Ovary (tissue), 9 donors: ENCODE results near the gene CD164L2. TPM values are rescaled to one million over a fixed set of nuclear protein-coding genes. Genes with fewer than 3 reads are reported as not detected.

Experiments
- DNase-seq, 5 donors: peaks; one replicate each; pipeline ENCODE4 v3.0.0-alpha.2; 2019 to 2020
- H3K27ac ChIP-seq, 2 donors: fragments of 200-600 bp; one replicate each; pipeline versions ENCODE4 v1.5.1 to v1.8.0; 2019 to 2022
- H3K27me3 ChIP-seq: fragments of 200-600 bp; one replicate; pipeline ENCODE4 v1.8.0; 2022
- H3K36me3 ChIP-seq: fragments of 200-600 bp; sonication (generic); one replicate; pipeline ENCODE4 v1.5.1; 2019
- H3K4me1 ChIP-seq: one replicate; pipeline ENCODE4 v1.8.1; 2013; ENCODE audit warnings: mild to moderate bottlenecking, moderate library complexity; ENCODE audit not compliant: insufficient read depth
- H3K4me3 ChIP-seq: fragments of 200-600 bp; sonication (generic); one replicate; pipeline ENCODE4 v1.5.1; 2017
- H3K9me3 ChIP-seq, 2 donors: fragments of 200-600 bp in 1 of 2; sonication (generic) in 1 of 2; one replicate each; pipeline versions ENCODE4 v1.5.1 to v1.8.1; 2013 to 2019; ENCODE audit warnings: mild to moderate bottlenecking in 1 of 2, moderate library complexity in 1 of 2
- CTCF ChIP-seq, 3 donors: fragments of 450-650 bp in 2 of 3; fragments of 200-600 bp in 1 of 3; IDR thresholded peaks; one replicate each; pipeline versions ENCODE4 v1.5.1 to v1.8.0; 2016 to 2022; ENCODE audit warnings: antibody characterized with exemption in 3 of 3, mild to moderate bottlenecking in 1 of 3
- EP300 ChIP-seq: sonication (generic); formaldehyde crosslinking; IDR thresholded peaks from one replicate; pipeline ENCODE4 v1.6.1; 2017; ENCODE audit warnings: antibody characterized with exemption
- POLR2A ChIP-seq: fragments of 450-650 bp; IDR thresholded peaks from one replicate; pipeline ENCODE4 v1.6.1; 2017; ENCODE audit warnings: antibody characterized with exemption, mild to moderate bottlenecking, moderate library complexity
- WGBS, 3 donors: extraction: QIAGEN DNeasy Blood & Tissue Kit in 1 of 3; methylation state at CpG; one replicate each; pipeline versions ENCODE4 v1.1.5 to v1.1.7; 2013 to 2017; 5-methylcytosine and 5-hydroxymethylcytosine counted together
- intact Hi-C, 4 donors: fragments of 100-400 bp; cut with DNase I; formaldehyde crosslinking; loops; one replicate each; pipeline versions ENCODE4 v1.11.0 to v1.15.1; 2022 to 2023
- polyA plus RNA-seq, 2 donors: library from polyadenylated mRNA; stranded (reverse); fragments of 200-250 nt in 1 of 2; fragments of 350-450 nt in 1 of 2; fragmentation: Illumina TruSeq in 1 of 2; extraction: RNeasy Lipid Tissue Mini Kit (QIAGEN cat#74804) in 1 of 2; gene quantifications; one replicate each; pipeline ENCODE4 v1.2.3, GENCODE V29; 2013 to 2014
- total RNA-seq, 7 donors: library from RNA; depleted of rRNA in 2 of 7; stranded (reverse); fragments of >200 nt in 2 of 7; fragmentation: NEBNext Ultra II Directional in 3 of 7; extraction: Animal tissue kit (Norgen Biotek cat#: 25700) in 3 of 7; gene quantifications; one replicate each; pipeline versions ENCODE4 v1.1.0 to v1.2.4, GENCODE V29; 2016 to 2023
- donor health status: DM: no; HTN: no; CAD: no; lungs with moderate emphysema.
- donor health status: DM: no; HTN: no; CAD: no.
- donor health status: Bipolar disorder and iron deficiency.
- donor health status: DM: yes; HTN: yes; CAD: no.
- donor health status: DM: no; HTN: no; CAD: no.
- donor health status: DM: yes; HTN: yes; CAD: no.

Gene CD164L2
- total and polyA plus RNA-seq, 9 donors: 0.06 to 15.5 (median 0.86) TPM; not detected in 3

- Histone ChIP-seq H3K36me3 (no peaks in the 10 kb centered on the region), H3K4me3 (no peak overlapping the region), H3K27me3 (no peaks in the 10 kb centered on the region), H3K4me1 (peaks cover 8% of the 10 kb centered on the region), H3K9me3 (no peaks in the 10 kb centered on the region), H3K27ac (no peak overlapping the region)
- peak in 3 of 5 donors; percentile 45 to 54 (median 47) for DNase-seq
- 19 to 31% (median 27%) methylated on average over 57 to 62 of the region's 62 CpGs for WGBS, 3 donors
- intact Hi-C loops: loop anchor here in 2 of 4 donors (2.0 to 10.0 kb wide), 2 partner anchors 28 to 46 kb away; partner anchors contain the start of gene TMEM222 (in 1 of the 2)
- no peak for TF ChIP-seq POLR2A
These were observed 32.2 kb downstream of the CD164L2 start for GRCh38 chr1:27350663-27351540.

- Histone ChIP-seq H3K36me3 (no peaks in the 10 kb centered on the region), H3K27ac (no peak overlapping the region), H3K4me3 (peak overlapping the region; percentile 45), H3K4me1 (peaks cover 8% of the 10 kb centered on the region), H3K27me3 (no peaks in the 10 kb centered on the region), H3K9me3 (no peaks in the 10 kb centered on the region)
- peak; percentile 63 to 79 (median 66) for DNase-seq
- WGBS, 3 donors: 5 to 7% (median 5%) methylated on average over 65 to 84 of the region's 84 CpGs
- TF ChIP-seq EP300: no peak
- TF ChIP-seq CTCF (IDR thresholded peaks at IDR 0.05): peak in 1 of 3 donors; percentile 6
- TF ChIP-seq POLR2A: no peak
- intact Hi-C loops: loop anchor here in 2 of 4 donors (2.0 to 10.0 kb wide), 2 partner anchors 27 to 45 kb away; partner anchors contain the start of gene TMEM222 (in 1 of the 2)
These were observed 33.1 kb downstream of the CD164L2 start for GRCh38 chr1:27349784-27350662.

GRCh38 chr1:27348861-27349783, 34.0 kb downstream of the CD164L2 start:
- peaks cover 8% of the 10 kb centered on the region for H3K4me1 ChIP-seq
- TF ChIP-seq POLR2A (no peak), EP300 (no peak), CTCF (IDR thresholded peaks at IDR 0.05) (no peak)
- no peaks in the 10 kb centered on the region for H3K9me3 ChIP-seq
- peak in 1 of 5 donors; percentile 35 for DNase-seq
- H3K4me3 ChIP-seq: peak overlapping the region; percentile 45
- intact Hi-C loops: no loop called here
- no peaks in the 10 kb centered on the region for H3K27me3 ChIP-seq
- H3K36me3 ChIP-seq: no peaks in the 10 kb centered on the region
- no peak overlapping the region for H3K27ac ChIP-seq
- WGBS, 3 donors: 19 to 27% (median 20%) methylated on average over 44 to 51 of the region's 51 CpGs

GRCh38 chr1:27346991-27347624, 36.0 kb downstream of the CD164L2 start:
- no peak overlapping the region for H3K4me3 ChIP-seq
- DNase-seq: no peak
- no peak for TF ChIP-seq EP300
- TF ChIP-seq CTCF (IDR thresholded peaks at IDR 0.05): no peak
- TF ChIP-seq POLR2A: no peak
- no peak overlapping the region for H3K27ac ChIP-seq
- peaks cover 8% of the 10 kb centered on the region for H3K4me1 ChIP-seq
- intact Hi-C loops: no loop called here
- 75 to 81% (median 78%) methylated on average over 14 of the region's 14 CpGs for WGBS, 3 donors
- H3K9me3 ChIP-seq: no peaks in the 10 kb centered on the region
- H3K27me3 ChIP-seq: no peaks in the 10 kb centered on the region
- H3K36me3 ChIP-seq: no peaks in the 10 kb centered on the region
